ENCODE measurements around the gene FECH. TPM values are rescaled to one million over a fixed set of nuclear protein-coding genes. Genes with fewer than 3 reads are reported as not detected.

Gene FECH
- total and polyA plus RNA-seq, 10 of the 15 experiments (the other 5 are each of a cell fraction or from before 2014, with no cell fraction given) = 9.9 to 50.0 (median 30.1) TPM

- SMC1A ChIA-PET (ENCODE audit: uncharacterized antibody, unreplicated experiment) = interaction anchor here (0.6 to 1.0 kb wide), 2 partner anchors 15 to 406 kb away, joined by 3 to 4 read pairs; no protein-coding TSS in a partner anchor
- Histone ChIP-seq H2AFZ (ENCODE audit: control insufficient read depth, low read depth, low read length) (no peak overlapping the region), H3K79me2 (ENCODE audit: control insufficient read depth, insufficient read depth, low read length) (no peaks in the 10 kb centered on the region; the same call in 1 of the 2 replicates), H3K4me1 (ENCODE audit: control insufficient read depth, insufficient read depth, low read length) (peaks cover 6% of the 10 kb centered on the region), H3K4me3 (no peak overlapping the region), H3K9ac (ENCODE audit: control insufficient read depth, insufficient read depth, low read length) (no peak overlapping the region), H3K27me3 (replicated peaks in 1 of 2; ENCODE audit: control insufficient read depth in 2 of 2, insufficient read depth in 2 of 2, low read length in 1 of 2) (no peaks in the 10 kb centered on the region), H4K20me1 (ENCODE audit: control insufficient read depth, insufficient read depth) (no peaks in the 10 kb centered on the region), H3K4me2 (ENCODE audit: control insufficient read depth, insufficient read depth) (no peak overlapping the region), H3K9me3 (replicated peaks; ENCODE audit: control insufficient read depth, insufficient read depth, low read length) (no peaks in the 10 kb centered on the region), H3K27ac (ENCODE audit: control insufficient read depth, insufficient read depth) (no peak overlapping the region), H3K36me3 (ENCODE audit: control insufficient read depth in 2 of 2, insufficient read depth in 2 of 2, low read length in 1 of 2) (no peaks in the 10 kb centered on the region; a peak in 1 of 4 replicates)
- BruUV-seq (replicated peaks) = no TSS peak
- FAIRE-seq (no peak), DNase-seq (ENCODE audit: low read depth, low spot score) (no peak), ATAC-seq (no peak)
- RAD21 ChIA-PET (ENCODE audit: unreplicated experiment) = interaction anchor here (0.6 kb wide), 2 partner anchors 114 to 416 kb away, joined by 3 read pairs; no protein-coding TSS in a partner anchor
- in situ Hi-C loops (cut with MboI) (loop anchor here (25.0 kb wide), 1 partner anchor 202 kb away; no protein-coding TSS in a partner anchor), intact Hi-C loops (cut with micrococcal nuclease; ENCODE audit: unreplicated experiment) (loop anchor here (10.0 kb wide), 3 partner anchors 120 to 480 kb away; partner anchors contain the start of gene NEDD4L)
- WGBS (ENCODE audit: insufficient coverage, insufficient replicate concordance, low lambda C conversion rate, missing lambda C conversion rate) = 86% methylated on average over 4 of the region's 4 CpGs
- TF ChIP-seq ZNF384 (IDR thresholded peaks at IDR 0.05; ENCODE audit: borderline replicate concordance, low read depth, low read length) (no peak), HDGF (IDR thresholded peaks at IDR 0.05) (no peak), TAF1 (IDR thresholded peaks at IDR 0.05; ENCODE audit: borderline replicate concordance, low read depth, low read length) (no peak), ATF7 (IDR thresholded peaks at IDR 0.05; ENCODE audit: low read depth) (no peak), RUNX3 (IDR thresholded peaks at IDR 0.05; ENCODE audit: low read length) (no peak), SP1 (IDR thresholded peaks at IDR 0.05; ENCODE audit: low read depth, low read length) (no peak), MTA3 (IDR thresholded peaks at IDR 0.05; ENCODE audit: borderline replicate concordance, low read length) (no peak), NFYB (IDR thresholded peaks at IDR 0.05; ENCODE audit: insufficient read depth, low read depth, low read length) (no peak), RAD51 (IDR thresholded peaks at IDR 0.05) (no peak), ASH2L (IDR thresholded peaks at IDR 0.05; ENCODE audit: borderline replicate concordance, low read depth) (no peak), NBN (IDR thresholded peaks at IDR 0.05) (no peak), SMC3 (IDR thresholded peaks at IDR 0.05; ENCODE audit: borderline replicate concordance, low read length) (no peak), ZZZ3 (IDR thresholded peaks at IDR 0.05; ENCODE audit: control insufficient read depth, insufficient read length, low read depth) (no peak)
- POLR2A ChIA-PET = no interaction called here
- CTCF ChIA-PET = interaction anchor here (0.9 kb wide), 1 partner anchor 224 kb away, joined by 3 read pairs; no protein-coding TSS in a partner anchor
Observed at GRCh38 chr18:57635003-57635822, 48.7 kb upstream of the FECH start.

Data from GM12878 (cell line).